HepG2 (cell line): ENCODE data around the gene GALNT5. TPM values are rescaled to one million over a fixed set of nuclear protein-coding genes. Genes with fewer than 3 reads are reported as not detected.

Source experiments
- ATAC-seq: fragments of 200-7000 bp; cut with Tn5 transposase; 3 replicates; pipeline ENCODE4 v1.9.1; 2020; ENCODE audit warnings: mild to moderate bottlenecking, moderate library complexity
- BruUV-seq: library from RNA; stranded (reverse); fragments of 400-500 nt; replicated peaks from 2 replicates; lab custom pipeline; 2021; lab: Mats Ljungman, UMichigan
- CTCF ChIA-PET: fragments of 300-600 bp; formaldehyde crosslinking; extraction: SDS; loops from one replicate; lab custom pipeline; 2021; ENCODE audit warnings: low total read pairs, inconsistent platforms, low intra/inter-chr PET ratio; lab: Yijun Ruan, JAX
- POLR2A ChIA-PET: fragments of 350-600 bp; sonication (Branson Sonifier 250); formaldehyde crosslinking; loops from one replicate; lab custom pipeline; 2020; ENCODE audit warnings: antibody characterized with exemption, inconsistent platforms; lab: Yijun Ruan, JAX
- DNase-seq: peaks from one replicate; pipeline ENCODE4 v3.0.0-alpha.2; 2015; ENCODE audit warnings: low spot score
- FAIRE-seq: peaks from 3 replicates; lab custom pipeline; 2011; peaks lifted over from hg19 to GRCh38; lab: Jason Lieb, UNC
- H2AFZ ChIP-seq: one replicate; pipeline ENCODE4 v1.6.1; 2011; ENCODE audit warnings: low read length, inconsistent platforms
- H3K27ac ChIP-seq: fragments of 300-600 bp; 3 replicates; pipeline ENCODE4 v1.8.0; 2011; ENCODE audit warnings: mixed run types, mild to moderate bottlenecking, mixed read lengths, low read length, inconsistent platforms; ENCODE audit not compliant: insufficient read depth; ENCODE audit errors: extremely low read length
- H3K27me3 ChIP-seq, 2 experiments: fragments of 200-600 bp in 1 of 2; 2 replicates in 1 of 2; 3 replicates in 1 of 2; pipeline versions ENCODE4 v1.6.0 to v1.8.0; 2011; ENCODE audit warnings: low read length in 2 of 2, mild to moderate bottlenecking in 2 of 2, moderate library complexity in 2 of 2, inconsistent platforms in 1 of 2; ENCODE audit not compliant: insufficient read depth in 2 of 2, control insufficient read depth in 1 of 2
- H3K36me3 ChIP-seq, 2 experiments: fragments of 200-600 bp in 1 of 2; replicated peaks in 1 of 2; 2 replicates in 1 of 2; 3 replicates in 1 of 2; pipeline versions ENCODE4 v1.5.1 to v1.8.0; 2011; ENCODE audit warnings: low read length in 2 of 2, inconsistent platforms in 1 of 2; ENCODE audit not compliant: insufficient read depth in 2 of 2, control insufficient read depth in 1 of 2
- H3K4me1 ChIP-seq: 2 replicates; pipeline ENCODE4 v1.5.1; 2012; ENCODE audit warnings: low read length, inconsistent platforms; ENCODE audit not compliant: insufficient read depth
- H3K4me2 ChIP-seq: 2 replicates; pipeline ENCODE4 v1.6.0; 2011; ENCODE audit warnings: low read depth, low read length, inconsistent platforms
- H3K4me3 ChIP-seq, 3 experiments: fragments of 200-600 bp in 1 of 3; sonication (generic), shearing (Covaris generic) in 1 of 3; replicated peaks in 1 of 3; 2 replicates each; pipeline ENCODE4 v1.5.1; 2011 to 2016; ENCODE audit warnings: low read length in 3 of 3, inconsistent platforms in 2 of 3, low read depth in 2 of 3, mild to moderate bottlenecking in 2 of 3, control low read depth in 1 of 3, mixed read lengths in 1 of 3; ENCODE audit not compliant: insufficient read depth in 1 of 3
- H3K79me2 ChIP-seq: one replicate; pipeline ENCODE4 v1.6.1; 2011; ENCODE audit warnings: low read length, inconsistent platforms; ENCODE audit not compliant: insufficient read depth
- H3K9ac ChIP-seq: 2 replicates; pipeline ENCODE4 v1.6.0; 2011; ENCODE audit warnings: mild to moderate bottlenecking, low read depth, low read length, inconsistent platforms; ENCODE audit not compliant: insufficient read depth
- H3K9me3 ChIP-seq: 2 replicates; pipeline ENCODE4 v1.5.1; 2012; ENCODE audit warnings: mild to moderate bottlenecking, low read length
- H4K20me1 ChIP-seq: 2 replicates; pipeline ENCODE4 v1.6.0; 2011; ENCODE audit warnings: inconsistent platforms, mild to moderate bottlenecking, low read length, moderate library complexity; ENCODE audit not compliant: insufficient read depth
- CBFB ChIP-seq: sonication (generic); formaldehyde crosslinking; IDR thresholded peaks from 2 replicates; pipeline ENCODE4 v1.4.0; 2020; ENCODE audit warnings: missing genetic modification reagents
- HCFC1 ChIP-seq: fragments of 150-350 bp; IDR thresholded peaks from 2 replicates; pipeline ENCODE4 v1.6.1; 2014; ENCODE audit warnings: low read depth, low read length
- HDAC2 ChIP-seq: sonication (generic); formaldehyde crosslinking; IDR thresholded peaks from 2 replicates; pipeline ENCODE4 v1.4.0; 2020; ENCODE audit warnings: missing genetic modification reagents
- HMGXB4 ChIP-seq, 2 experiments: sonication (generic) in 1 of 2; formaldehyde crosslinking in 1 of 2; IDR thresholded peaks; 2 replicates each; pipeline versions ENCODE4 v1.4.0 to v1.6.1; 2018 to 2020; ENCODE audit warnings: missing genetic modification reagents in 2 of 2, borderline replicate concordance in 1 of 2, low read depth in 1 of 2, mild to moderate bottlenecking in 1 of 2, missing biosample characterization in 1 of 2
- HOXA3 ChIP-seq: sonication (generic); formaldehyde crosslinking; IDR thresholded peaks from 2 replicates; pipeline ENCODE4 v1.5.0; 2020; ENCODE audit warnings: missing genetic modification reagents
- IKZF5 ChIP-seq: IDR thresholded peaks from 2 replicates; pipeline ENCODE4 v1.6.1; 2018; ENCODE audit warnings: missing genetic modification reagents, mild to moderate bottlenecking, missing compliant biosample characterization
- KDM4B ChIP-seq: sonication (generic); formaldehyde crosslinking; IDR thresholded peaks from 2 replicates; pipeline ENCODE4 v1.4.0; 2020; ENCODE audit warnings: missing genetic modification reagents
- KDM6A ChIP-seq: IDR thresholded peaks from 2 replicates; pipeline ENCODE4 v1.6.1; 2016; ENCODE audit warnings: low read depth
- MAFF ChIP-seq: IDR thresholded peaks from 2 replicates; pipeline ENCODE4 v1.6.1; 2011; ENCODE audit warnings: low read depth, low read length, improper control_type of control experiment
- MAZ ChIP-seq, 2 experiments: sonication (generic) in 1 of 2; formaldehyde crosslinking in 1 of 2; IDR thresholded peaks; 2 replicates each; pipeline versions ENCODE4 v1.5.0 to v1.6.1; 2012 to 2020; ENCODE audit warnings: low read depth in 2 of 2, mild to moderate bottlenecking in 2 of 2, borderline replicate concordance in 1 of 2, improper control_type of control experiment in 1 of 2, low read length in 1 of 2, missing genetic modification reagents in 1 of 2, moderate library complexity in 1 of 2
- MZF1 ChIP-seq: sonication (generic); formaldehyde crosslinking; IDR thresholded peaks from 2 replicates; pipeline ENCODE4 v1.8.1; 2023; ENCODE audit warnings: mild to moderate bottlenecking, missing genetic modification reagents, borderline replicate concordance
- SUZ12 ChIP-seq: fragments of 150-350 bp; IDR thresholded peaks from 2 replicates; pipeline ENCODE4 v1.6.1; 2014; ENCODE audit warnings: low read depth, low read length
- ZFP36L2 ChIP-seq: sonication (generic); formaldehyde crosslinking; IDR thresholded peaks from 2 replicates; pipeline ENCODE4 v1.4.0; 2020; ENCODE audit warnings: missing genetic modification reagents
- ZKSCAN1 ChIP-seq: fragments of 150-350 bp; IDR thresholded peaks from 2 replicates; pipeline ENCODE4 v1.6.1; 2014; ENCODE audit warnings: low read length
- ZNF136 ChIP-seq: sonication (generic); formaldehyde crosslinking; IDR thresholded peaks from 2 replicates; pipeline ENCODE4 v1.8.1; 2022; ENCODE audit warnings: low read depth, mild to moderate bottlenecking, moderate library complexity, missing genetic modification reagents
- ZNF383 ChIP-seq: sonication (generic); formaldehyde crosslinking; IDR thresholded peaks from 2 replicates; pipeline ENCODE4 v1.4.0; 2020; ENCODE audit warnings: missing genetic modification reagents, mild to moderate bottlenecking, borderline replicate concordance
- ZNF576 ChIP-seq: sonication (generic); formaldehyde crosslinking; IDR thresholded peaks from 2 replicates; pipeline ENCODE4 v1.4.0; 2020; ENCODE audit warnings: mild to moderate bottlenecking, missing genetic modification reagents
- ZNF737 ChIP-seq: sonication (generic); formaldehyde crosslinking; IDR thresholded peaks from 2 replicates; pipeline ENCODE4 v1.5.0; 2020; ENCODE audit warnings: missing genetic modification reagents, mild to moderate bottlenecking, borderline replicate concordance
- WGBS: methylation state at CpG from one replicate; pipeline ENCODE4 v1.1.6; 2017; ENCODE audit warnings: low lambda C conversion rate; 5-methylcytosine and 5-hydroxymethylcytosine counted together
- in situ Hi-C: cut with HindIII; loops from 2 replicates; pipeline ENCODE4 v1.10.0; 2017; ENCODE audit warnings: low pct_unique_long_range_greater_than_20kb; ENCODE audit not compliant: extremely low pct_ligation_motif_present
- intact Hi-C: fragments of 100-400 bp; cut with micrococcal nuclease; formaldehyde crosslinking; loops from one replicate; pipeline ENCODE4 v1.10.0; 2022; ENCODE audit not compliant: unreplicated experiment
- polyA plus RNA-seq, 8 experiments: library from polyadenylated mRNA; depleted of rRNA in 3 of 8; stranded (reverse) in 7 of 8; unstranded in 1 of 8; fragments of >200 nt; fragmentation: Illumina TruSeq in 4 of 8; extraction: Trizol in 4 of 8; gene quantifications; 2 replicates each; pipeline versions ENCODE4 v1.2.1 to v1.2.3, GENCODE V29; 2011 to 2016; ENCODE audit warnings: low read depth in 4 of 8, missing spikeins in 1 of 8, mixed read lengths in 1 of 8; ENCODE audit not compliant: insufficient read depth in 1 of 8
- total RNA-seq, 5 experiments: library from RNA; depleted of rRNA; stranded (reverse); fragments of >200 nt; fragmentation: Illumina TruSeq; extraction: Trizol; gene quantifications; 2 replicates each; pipeline ENCODE4 v1.2.3, GENCODE V29; 2016; ENCODE audit warnings: low read depth in 1 of 5

The GALNT5 gene
- total and polyA plus RNA-seq, 2 of the 13 experiments (the other 11 are each of a cell fraction or from before 2014, with no cell fraction given), result not detected

- CTCF ChIA-PET, result no interaction called here
- H3K4me1 ChIP-seq, result no peaks in the 10 kb centered on the region
- H4K20me1 ChIP-seq, result no peaks in the 10 kb centered on the region
- no peak overlapping the region for H3K27ac ChIP-seq
- BruUV-seq, result no TSS peak
- ATAC-seq (no peak), DNase-seq (no peak), FAIRE-seq (no peak)
- H3K79me2 ChIP-seq, result no peaks in the 10 kb centered on the region
- H3K36me3 ChIP-seq, result no peaks in the 10 kb centered on the region
- intact Hi-C loops (no loop called here), in situ Hi-C loops (no loop called here)
- no peak overlapping the region for H2AFZ ChIP-seq
- no peaks in the 10 kb centered on the region for H3K27me3 ChIP-seq
- H3K4me3 ChIP-seq, result no peak overlapping the region
- POLR2A ChIA-PET, result no interaction called here
- WGBS, result 0% methylated on average over 1 of the region's 1 CpG
- no peaks in the 10 kb centered on the region for H3K9me3 ChIP-seq
- no peak overlapping the region for H3K9ac ChIP-seq
- H3K4me2 ChIP-seq, result no peak overlapping the region
- TF ChIP-seq ZNF737 (CRISPR knock-in tag) (no peak), HOXA3 (CRISPR knock-in tag) (no peak), KDM4B (no peak), HDAC2 (CRISPR knock-in tag) (no peak), CBFB (CRISPR knock-in tag) (no peak), KDM6A (CRISPR knock-in tag) (no peak), HCFC1 (no peak), ZNF136 (CRISPR knock-in tag) (no peak), IKZF5 (CRISPR knock-in tag) (no peak), MAFF (no peak)
Measured at GRCh38 chr2:157291018-157291417, 33.5 kb downstream of the GALNT5 start.

- POLR2A ChIA-PET, result no interaction called here
- ATAC-seq, result no peak
- WGBS, result 7% methylated on average over 5 of the region's 5 CpGs
- TF ChIP-seq ZKSCAN1, result no peak
- TF ChIP-seq MAZ (IDR thresholded peaks at IDR 0.05; ENCODE audit: borderline replicate concordance, low read depth, low read length), result no peak
- TF ChIP-seq MAZ (CRISPR knock-in tag; IDR thresholded peaks at IDR 0.05; ENCODE audit: low read depth), result no peak
- no peak for TF ChIP-seq ZFP36L2 (CRISPR knock-in tag)
- no peak for TF ChIP-seq ZNF576 (CRISPR knock-in tag)
- no peak for TF ChIP-seq HMGXB4 (CRISPR knock-in tag; IDR thresholded peaks at IDR 0.05; ENCODE audit: borderline replicate concordance in 1 of 2, low read depth in 1 of 2)
- TF ChIP-seq ZNF383 (CRISPR knock-in tag), result no peak
- no peak for TF ChIP-seq SUZ12
- no peak for TF ChIP-seq MZF1
Measured at GRCh38 chr2:157292853-157293252, 35.3 kb downstream of the GALNT5 start.

More at GRCh38 chr2:157292853-157293252, 35.3 kb downstream of the GALNT5 start:
- Histone ChIP-seq H4K20me1 (no peaks in the 10 kb centered on the region), H3K79me2 (no peaks in the 10 kb centered on the region), H3K4me1 (no peaks in the 10 kb centered on the region), H3K4me3 (no peak overlapping the region), H3K4me2 (no peak overlapping the region), H3K9me3 (no peaks in the 10 kb centered on the region), H3K36me3 (no peaks in the 10 kb centered on the region), H2AFZ (no peak overlapping the region), H3K9ac (no peak overlapping the region), H3K27ac (no peak overlapping the region), H3K27me3 (peaks cover 0 to under 1% of the 10 kb centered on the region in 2 experiments; a peak in 1 of 5 replicates)
- CTCF ChIA-PET, result no interaction called here
- FAIRE-seq (no peak), DNase-seq (no peak)
- no TSS peak for BruUV-seq
- in situ Hi-C loops, result no loop called here
- intact Hi-C loops, result no loop called here
